SK-N-SH (cell line): Measurements from ENCODE around the gene PTRH2. TPM values are rescaled to one million over a fixed set of nuclear protein-coding genes. Genes with fewer than 3 reads are reported as not detected.

Experiments used
- CTCF ChIA-PET: fragments of 300-600, 350-600 bp; formaldehyde crosslinking; extraction: SDS; loops from one replicate; lab custom pipeline; 2021; lab: Yijun Ruan, JAX
- POLR2A ChIA-PET: fragments of 350-600 bp; sonication (Branson Sonifier 250); formaldehyde crosslinking; extraction: SDS; loops from one replicate; lab custom pipeline; 2020; ENCODE audit warnings: antibody characterized with exemption, inconsistent platforms; lab: Yijun Ruan, JAX
- DNase-seq: peaks from one replicate; pipeline ENCODE4 v3.0.0; 2012
- H2AFZ ChIP-seq: fragments of 200-600 bp; sonication (generic); 2 replicates; pipeline ENCODE4 v1.8.1; 2016; ENCODE audit warnings: antibody characterized with exemption, mild to moderate bottlenecking, low read depth
- H3F3A ChIP-seq: fragments of 200-600 bp; sonication (generic); replicated peaks from 2 replicates; pipeline ENCODE3; 2016; ENCODE audit warnings: antibody characterized with exemption, mild to moderate bottlenecking; ENCODE audit not compliant: insufficient read depth
- H3K27ac ChIP-seq, 2 experiments: fragments of 200-500 bp in 1 of 2; fragments of 200-600 bp in 1 of 2; sonication (Bioruptor generic) in 1 of 2; sonication (generic), shearing (Covaris generic) in 1 of 2; 2 replicates each; pipeline versions ENCODE4 v1.5.1 to v1.6.1; 2014 to 2016; ENCODE audit warnings: low read depth in 2 of 2, inconsistent platforms in 1 of 2, low read length in 1 of 2, mild to moderate bottlenecking in 1 of 2, mixed read lengths in 1 of 2
- H3K27me3 ChIP-seq: fragments of 200-600 bp; sonication (generic), shearing (Covaris generic); 2 replicates; pipeline ENCODE4 v1.6.1; 2016; ENCODE audit warnings: mixed run types; ENCODE audit not compliant: insufficient read depth
- H3K36me3 ChIP-seq, 2 experiments: fragments of 200-500 bp in 1 of 2; fragments of 200-600 bp in 1 of 2; sonication (Bioruptor generic) in 1 of 2; sonication (generic) in 1 of 2; replicated peaks in 1 of 2; 2 replicates each; pipeline versions ENCODE3 to v1.5.1; 2014 to 2016; ENCODE audit warnings: low read length in 1 of 2, mild to moderate bottlenecking in 1 of 2; ENCODE audit not compliant: insufficient read depth in 2 of 2, control insufficient read depth in 1 of 2
- H3K4me1 ChIP-seq, 2 experiments: fragments of 200-500 bp in 1 of 2; fragments of 200-600 bp in 1 of 2; sonication (Bioruptor generic) in 1 of 2; sonication (generic), shearing (Covaris generic) in 1 of 2; 2 replicates each; pipeline versions ENCODE4 v1.5.1 to v1.6.1; 2014 to 2016; ENCODE audit warnings: low read depth in 1 of 2, low read length in 1 of 2, mixed run types in 1 of 2; ENCODE audit not compliant: insufficient read depth in 2 of 2, control insufficient read depth in 1 of 2
- H3K4me2 ChIP-seq: fragments of 200-600 bp; sonication (generic), shearing (Covaris generic); 2 replicates; pipeline ENCODE4 v1.6.1; 2017; ENCODE audit warnings: mixed run types
- H3K4me3 ChIP-seq, 2 experiments: fragments of 200-500 bp in 1 of 2; fragments of 200-600 bp in 1 of 2; sonication (Bioruptor generic) in 1 of 2; sonication (generic), shearing (Covaris generic) in 1 of 2; 2 replicates each; pipeline versions ENCODE4 v1.5.1 to v1.8.1; 2014 to 2016; ENCODE audit warnings: low read depth in 2 of 2, inconsistent platforms in 1 of 2, low read length in 1 of 2, mild to moderate bottlenecking in 1 of 2, mixed read lengths in 1 of 2, moderate library complexity in 1 of 2
- H3K79me2 ChIP-seq: fragments of 200-600 bp; sonication (generic); 2 replicates; pipeline ENCODE4 v1.8.1; 2017; ENCODE audit warnings: mild to moderate bottlenecking; ENCODE audit not compliant: insufficient read depth
- H3K9ac ChIP-seq: fragments of 200-600 bp; sonication (generic); 2 replicates; pipeline ENCODE4 v1.6.1; 2017; ENCODE audit warnings: mixed run types
- H3K9me2 ChIP-seq: fragments of 200-600 bp; sonication (generic); 2 replicates; pipeline ENCODE4 v1.6.1; 2017; ENCODE audit warnings: mixed run types
- H3K9me3 ChIP-seq: fragments of 200-600 bp; sonication (generic); 2 replicates; pipeline ENCODE4 v1.6.1; 2017; ENCODE audit warnings: mixed run types, mild to moderate bottlenecking, moderate library complexity
- H4K20me1 ChIP-seq: fragments of 200-600 bp; sonication (generic); 2 replicates; pipeline ENCODE4 v1.6.1; 2017; ENCODE audit warnings: mild to moderate bottlenecking, mixed run types; ENCODE audit not compliant: insufficient read depth
- EP300 ChIP-seq, 2 experiments: IDR thresholded peaks; 2 replicates each; pipeline versions ENCODE4 v1.4.0 to v1.6.1; 2012; ENCODE audit warnings: borderline replicate concordance in 1 of 2, low read depth in 1 of 2, low read length in 1 of 2
- FOXM1 ChIP-seq: IDR thresholded peaks from 2 replicates; pipeline ENCODE4 v1.4.0; 2012; ENCODE audit warnings: low read depth, mild to moderate bottlenecking
- GABPA ChIP-seq: IDR thresholded peaks from 2 replicates; pipeline ENCODE4 v1.4.0; 2012; ENCODE audit warnings: low read depth, mild to moderate bottlenecking
- GATA2 ChIP-seq: sonication (generic); formaldehyde crosslinking; IDR thresholded peaks from 2 replicates; pipeline ENCODE4 v1.5.0; 2020; ENCODE audit warnings: mild to moderate bottlenecking, missing genetic modification reagents
- JUND ChIP-seq: IDR thresholded peaks from 2 replicates; pipeline ENCODE4 v1.4.0; 2012
- MEF2A ChIP-seq: IDR thresholded peaks from 2 replicates; pipeline ENCODE4 v1.4.0; 2012; ENCODE audit warnings: low read depth, borderline replicate concordance
- RAD21 ChIP-seq: IDR thresholded peaks from 2 replicates; pipeline ENCODE4 v1.6.1; 2012; ENCODE audit warnings: mild to moderate bottlenecking, low read length
- TEAD4 ChIP-seq: IDR thresholded peaks from 2 replicates; pipeline ENCODE4 v1.4.0; 2012; ENCODE audit warnings: mild to moderate bottlenecking, borderline replicate concordance; ENCODE audit not compliant: insufficient read depth
- WGBS: methylation state at CpG from one replicate; pipeline ENCODE4 v1.1.6; 2017; ENCODE audit warnings: low lambda C conversion rate; 5-methylcytosine and 5-hydroxymethylcytosine counted together
- polyA plus RNA-seq, 3 experiments: library from polyadenylated mRNA; depleted of rRNA; stranded (reverse); fragments of >200 nt; gene quantifications; 2 replicates each; pipeline ENCODE4 v1.2.3, GENCODE V29; 2012
- TF ChIP-seq, protein P1 (sequence below): fragments of 200-600 bp; sonication (generic); IDR thresholded peaks from 2 replicates; pipeline ENCODE4 v1.6.1; 2017; ENCODE audit warnings: antibody characterized with exemption, mild to moderate bottlenecking, moderate library complexity
- TF ChIP-seq, protein P2 (sequence below): fragments of 150-350 bp; IDR thresholded peaks from 2 replicates; pipeline ENCODE4 v1.6.1; 2017; ENCODE audit warnings: antibody characterized with exemption, low read length, low read depth, borderline replicate concordance
- TF ChIP-seq, protein P3 (sequence below): IDR thresholded peaks from 2 replicates; pipeline ENCODE4 v1.4.0; 2012; ENCODE audit warnings: low read depth, borderline replicate concordance
- TF ChIP-seq, protein P4 (sequence below): fragments of 150-350 bp; IDR thresholded peaks from 2 replicates; pipeline ENCODE4 v1.6.1; 2016; ENCODE audit warnings: mild to moderate bottlenecking, low read depth, low read length

The PTRH2 gene
- polyA plus RNA-seq, 1 of the 3 experiments (the other 2 are of a cell fraction): 101 TPM

DNA sequence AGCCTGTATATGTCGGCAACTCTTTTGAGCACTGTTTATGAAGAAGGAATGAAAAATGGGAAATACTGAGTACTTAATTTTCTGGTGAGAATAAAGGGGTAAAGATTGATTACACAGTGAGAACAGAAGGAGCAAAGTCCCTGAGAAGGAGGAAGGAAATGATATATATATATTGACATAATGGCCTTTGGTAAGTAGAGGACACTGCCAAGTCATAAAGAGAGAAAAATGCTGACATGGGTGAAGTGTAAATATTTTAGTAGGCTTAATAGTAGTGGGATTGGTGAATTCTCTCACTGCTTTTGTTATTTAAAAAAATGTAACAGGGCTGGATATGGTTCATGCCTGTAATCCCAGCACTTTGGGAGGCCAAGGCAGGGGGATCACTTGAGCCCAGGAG, 16.4 kb upstream of the PTRH2 start (continued):
- TF ChIP-seq, protein P1, sequence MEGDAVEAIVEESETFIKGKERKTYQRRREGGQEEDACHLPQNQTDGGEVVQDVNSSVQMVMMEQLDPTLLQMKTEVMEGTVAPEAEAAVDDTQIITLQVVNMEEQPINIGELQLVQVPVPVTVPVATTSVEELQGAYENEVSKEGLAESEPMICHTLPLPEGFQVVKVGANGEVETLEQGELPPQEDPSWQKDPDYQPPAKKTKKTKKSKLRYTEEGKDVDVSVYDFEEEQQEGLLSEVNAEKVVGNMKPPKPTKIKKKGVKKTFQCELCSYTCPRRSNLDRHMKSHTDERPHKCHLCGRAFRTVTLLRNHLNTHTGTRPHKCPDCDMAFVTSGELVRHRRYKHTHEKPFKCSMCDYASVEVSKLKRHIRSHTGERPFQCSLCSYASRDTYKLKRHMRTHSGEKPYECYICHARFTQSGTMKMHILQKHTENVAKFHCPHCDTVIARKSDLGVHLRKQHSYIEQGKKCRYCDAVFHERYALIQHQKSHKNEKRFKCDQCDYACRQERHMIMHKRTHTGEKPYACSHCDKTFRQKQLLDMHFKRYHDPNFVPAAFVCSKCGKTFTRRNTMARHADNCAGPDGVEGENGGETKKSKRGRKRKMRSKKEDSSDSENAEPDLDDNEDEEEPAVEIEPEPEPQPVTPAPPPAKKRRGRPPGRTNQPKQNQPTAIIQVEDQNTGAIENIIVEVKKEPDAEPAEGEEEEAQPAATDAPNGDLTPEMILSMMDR: no peak
- no peak for TF ChIP-seq TEAD4
- TF ChIP-seq MEF2A: no peak
- no peak for TF ChIP-seq JUND
- TF ChIP-seq EP300 (IDR thresholded peaks at IDR 0.05; ENCODE audit: borderline replicate concordance in 1 of 2, low read depth in 1 of 2, low read length in 1 of 2): no peak
- TF ChIP-seq GATA2: no peak
- no peak for TF ChIP-seq GABPA
- TF ChIP-seq FOXM1: no peak
- TF ChIP-seq RAD21: no peak

DNA sequence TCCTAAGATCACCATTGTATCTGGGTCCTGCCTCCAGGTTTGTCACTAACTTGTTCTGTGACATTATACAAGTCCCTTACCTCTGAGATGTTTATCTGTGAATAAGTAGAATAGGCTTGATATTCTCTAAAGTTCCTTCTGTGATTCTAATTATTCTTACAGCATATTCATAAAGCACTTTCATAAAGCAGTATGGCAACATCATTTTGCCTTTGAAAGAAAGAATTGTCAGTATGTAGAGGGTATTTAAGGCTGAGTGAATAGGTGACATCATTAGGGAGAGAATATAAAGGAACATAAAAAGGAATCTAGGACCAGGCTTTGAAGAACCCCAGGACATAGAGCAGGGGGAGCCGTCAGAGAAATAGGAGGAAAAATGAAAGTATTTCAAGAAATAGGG, 15.8 kb upstream of the PTRH2 start:
- DNase-seq: no peak
- Histone ChIP-seq H3K79me2 (peaks cover 99% of the 10 kb centered on the region), H3K9ac (no peak overlapping the region), H4K20me1 (peaks cover 19% of the 10 kb centered on the region; the same call in 1 of the 2 replicates), H3F3A (peaks cover 6% of the 10 kb centered on the region), H3K27ac (no peak overlapping the region), H3K27me3 (no peaks in the 10 kb centered on the region), H3K9me3 (no peaks in the 10 kb centered on the region), H3K9me2 (no peaks in the 10 kb centered on the region), H3K4me2 (no peak overlapping the region), H3K4me3 (no peak overlapping the region), H3K4me1 (peaks cover 0 to 11% of the 10 kb centered on the region in 2 experiments; a peak in 1 of 4 replicates), H3K36me3 (peaks cover 0 to 4% of the 10 kb centered on the region in 2 experiments), H2AFZ (no peak overlapping the region)
- ChIA-PET POLR2A (no interaction called here), CTCF (no interaction called here)
- TF ChIP-seq, protein P2, sequence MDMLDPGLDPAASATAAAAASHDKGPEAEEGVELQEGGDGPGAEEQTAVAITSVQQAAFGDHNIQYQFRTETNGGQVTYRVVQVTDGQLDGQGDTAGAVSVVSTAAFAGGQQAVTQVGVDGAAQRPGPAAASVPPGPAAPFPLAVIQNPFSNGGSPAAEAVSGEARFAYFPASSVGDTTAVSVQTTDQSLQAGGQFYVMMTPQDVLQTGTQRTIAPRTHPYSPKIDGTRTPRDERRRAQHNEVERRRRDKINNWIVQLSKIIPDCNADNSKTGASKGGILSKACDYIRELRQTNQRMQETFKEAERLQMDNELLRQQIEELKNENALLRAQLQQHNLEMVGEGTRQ: no peak
- TF ChIP-seq, protein P3, sequence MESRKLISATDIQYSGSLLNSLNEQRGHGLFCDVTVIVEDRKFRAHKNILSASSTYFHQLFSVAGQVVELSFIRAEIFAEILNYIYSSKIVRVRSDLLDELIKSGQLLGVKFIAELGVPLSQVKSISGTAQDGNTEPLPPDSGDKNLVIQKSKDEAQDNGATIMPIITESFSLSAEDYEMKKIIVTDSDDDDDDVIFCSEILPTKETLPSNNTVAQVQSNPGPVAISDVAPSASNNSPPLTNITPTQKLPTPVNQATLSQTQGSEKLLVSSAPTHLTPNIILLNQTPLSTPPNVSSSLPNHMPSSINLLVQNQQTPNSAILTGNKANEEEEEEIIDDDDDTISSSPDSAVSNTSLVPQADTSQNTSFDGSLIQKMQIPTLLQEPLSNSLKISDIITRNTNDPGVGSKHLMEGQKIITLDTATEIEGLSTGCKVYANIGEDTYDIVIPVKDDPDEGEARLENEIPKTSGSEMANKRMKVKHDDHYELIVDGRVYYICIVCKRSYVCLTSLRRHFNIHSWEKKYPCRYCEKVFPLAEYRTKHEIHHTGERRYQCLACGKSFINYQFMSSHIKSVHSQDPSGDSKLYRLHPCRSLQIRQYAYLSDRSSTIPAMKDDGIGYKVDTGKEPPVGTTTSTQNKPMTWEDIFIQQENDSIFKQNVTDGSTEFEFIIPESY: no peak
- TF ChIP-seq, protein P4, sequence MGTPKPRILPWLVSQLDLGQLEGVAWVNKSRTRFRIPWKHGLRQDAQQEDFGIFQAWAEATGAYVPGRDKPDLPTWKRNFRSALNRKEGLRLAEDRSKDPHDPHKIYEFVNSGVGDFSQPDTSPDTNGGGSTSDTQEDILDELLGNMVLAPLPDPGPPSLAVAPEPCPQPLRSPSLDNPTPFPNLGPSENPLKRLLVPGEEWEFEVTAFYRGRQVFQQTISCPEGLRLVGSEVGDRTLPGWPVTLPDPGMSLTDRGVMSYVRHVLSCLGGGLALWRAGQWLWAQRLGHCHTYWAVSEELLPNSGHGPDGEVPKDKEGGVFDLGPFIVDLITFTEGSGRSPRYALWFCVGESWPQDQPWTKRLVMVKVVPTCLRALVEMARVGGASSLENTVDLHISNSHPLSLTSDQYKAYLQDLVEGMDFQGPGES: no peak
- WGBS: 98% methylated on average over 1 of the region's 1 CpG
